Left lung (tissue), 10 donors: ENCODE data around the gene RINT1. TPM values are rescaled to one million over a fixed set of nuclear protein-coding genes. Genes with fewer than 3 reads are reported as not detected.

Source experiments
- ATAC-seq: fragments of 200-7000 bp; cut with Tn5 transposase; one replicate; pipeline ENCODE4 v1.9.1; 2020; ENCODE audit warnings: moderate library complexity
- DNase-seq, 4 donors: peaks; one replicate each; pipeline ENCODE4 v3.0.0-alpha.2; 2013 to 2020
- H3K27ac ChIP-seq, 2 donors: fragments of 200-600 bp; sonication (generic) in 1 of 2; one replicate each; pipeline versions ENCODE4 v1.5.0 to v1.8.0; 2020 to 2021
- H3K27me3 ChIP-seq, 2 donors: fragments of 200-600 bp; sonication (generic) in 1 of 2; one replicate each; pipeline versions ENCODE4 v1.5.0 to v1.8.0; 2020 to 2021
- H3K36me3 ChIP-seq, 2 donors: fragments of 200-600 bp; sonication (generic) in 1 of 2; one replicate each; pipeline versions ENCODE4 v1.5.0 to v1.8.0; 2020 to 2021
- H3K4me1 ChIP-seq, 2 donors: fragments of 200-600 bp; one replicate each; pipeline ENCODE4 v1.8.0; 2021
- H3K4me3 ChIP-seq, 2 donors: fragments of 200-600 bp; sonication (generic) in 1 of 2; one replicate each; pipeline versions ENCODE4 v1.5.0 to v1.8.0; 2020 to 2021; ENCODE audit warnings: mild to moderate bottlenecking in 1 of 2
- H3K9me3 ChIP-seq, 2 donors: fragments of 200-600 bp; sonication (generic) in 1 of 2; one replicate each; pipeline versions ENCODE4 v1.5.0 to v1.8.0; 2020 to 2021
- intact Hi-C, 2 donors: fragments of 100-400 bp; cut with DNase I; formaldehyde crosslinking; loops; one replicate each; pipeline versions ENCODE4 v1.11.2 to v1.14.2; 2022
- polyA plus RNA-seq, 6 donors: library from polyadenylated mRNA; unstranded; fragments of 120-200 nt; gene quantifications; one replicate each; pipeline ENCODE4 v1.2.1, GENCODE V29; 2013; ENCODE audit not compliant: insufficient read length in 6 of 6
- total RNA-seq, 2 donors: library from RNA; stranded (reverse); fragmentation: NEBNext Ultra II Directional; extraction: Animal tissue kit (Norgen Biotek cat#: 25700); gene quantifications; one replicate each; pipeline ENCODE4 v1.2.1, GENCODE V29; 2021
- TF ChIP-seq, protein P1 (sequence below), 2 donors: fragments of 200-600 bp; sonication (generic) in 1 of 2; IDR thresholded peaks; one replicate each; pipeline versions ENCODE4 v1.5.0 to v1.8.0; 2021; ENCODE audit warnings: antibody characterized with exemption in 2 of 2
- donor health status: DM: no; HTN: yes; CAD: no.
- donor health status: DM: no; HTN: no; CAD: no.

The RINT1 gene
- total and polyA plus RNA-seq, 8 donors, result 15.0 to 36.2 (median 30.6) TPM

DNA sequence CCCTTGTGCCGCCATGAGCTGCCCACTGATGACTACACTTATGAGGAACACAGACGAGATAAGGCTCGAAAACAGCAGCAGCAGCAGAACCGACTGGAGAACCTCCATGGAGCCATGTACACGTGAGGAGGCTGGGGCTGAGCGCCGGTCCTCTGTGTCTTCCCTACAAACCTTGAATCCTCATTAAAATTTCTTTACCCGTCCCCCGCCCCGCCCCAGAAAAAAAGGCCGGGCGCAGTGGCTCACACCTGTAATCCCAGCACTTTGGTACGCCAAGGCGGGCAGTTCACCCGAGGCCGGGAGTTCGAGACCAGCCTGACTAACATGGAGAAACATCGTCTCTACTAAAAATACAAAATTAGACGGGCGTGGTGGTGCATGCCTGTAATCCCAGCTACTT is 1.5 kb upstream of the RINT1 start:
- Histone ChIP-seq H3K9me3 (no peaks in the 10 kb centered on the region), H3K27me3 (no peaks in the 10 kb centered on the region), H3K4me3 (no peak overlapping the region), H3K4me1 (peaks cover 7 to 22% of the 10 kb centered on the region in 2 donors), H3K36me3 (no peaks in the 10 kb centered on the region), H3K27ac (no peak overlapping the region)
- intact Hi-C loops, result no loop called here
- ATAC-seq (no peak), DNase-seq (no peak)
- TF ChIP-seq, protein P1, sequence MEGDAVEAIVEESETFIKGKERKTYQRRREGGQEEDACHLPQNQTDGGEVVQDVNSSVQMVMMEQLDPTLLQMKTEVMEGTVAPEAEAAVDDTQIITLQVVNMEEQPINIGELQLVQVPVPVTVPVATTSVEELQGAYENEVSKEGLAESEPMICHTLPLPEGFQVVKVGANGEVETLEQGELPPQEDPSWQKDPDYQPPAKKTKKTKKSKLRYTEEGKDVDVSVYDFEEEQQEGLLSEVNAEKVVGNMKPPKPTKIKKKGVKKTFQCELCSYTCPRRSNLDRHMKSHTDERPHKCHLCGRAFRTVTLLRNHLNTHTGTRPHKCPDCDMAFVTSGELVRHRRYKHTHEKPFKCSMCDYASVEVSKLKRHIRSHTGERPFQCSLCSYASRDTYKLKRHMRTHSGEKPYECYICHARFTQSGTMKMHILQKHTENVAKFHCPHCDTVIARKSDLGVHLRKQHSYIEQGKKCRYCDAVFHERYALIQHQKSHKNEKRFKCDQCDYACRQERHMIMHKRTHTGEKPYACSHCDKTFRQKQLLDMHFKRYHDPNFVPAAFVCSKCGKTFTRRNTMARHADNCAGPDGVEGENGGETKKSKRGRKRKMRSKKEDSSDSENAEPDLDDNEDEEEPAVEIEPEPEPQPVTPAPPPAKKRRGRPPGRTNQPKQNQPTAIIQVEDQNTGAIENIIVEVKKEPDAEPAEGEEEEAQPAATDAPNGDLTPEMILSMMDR (IDR thresholded peaks at IDR 0.05), result no peak

DNA sequence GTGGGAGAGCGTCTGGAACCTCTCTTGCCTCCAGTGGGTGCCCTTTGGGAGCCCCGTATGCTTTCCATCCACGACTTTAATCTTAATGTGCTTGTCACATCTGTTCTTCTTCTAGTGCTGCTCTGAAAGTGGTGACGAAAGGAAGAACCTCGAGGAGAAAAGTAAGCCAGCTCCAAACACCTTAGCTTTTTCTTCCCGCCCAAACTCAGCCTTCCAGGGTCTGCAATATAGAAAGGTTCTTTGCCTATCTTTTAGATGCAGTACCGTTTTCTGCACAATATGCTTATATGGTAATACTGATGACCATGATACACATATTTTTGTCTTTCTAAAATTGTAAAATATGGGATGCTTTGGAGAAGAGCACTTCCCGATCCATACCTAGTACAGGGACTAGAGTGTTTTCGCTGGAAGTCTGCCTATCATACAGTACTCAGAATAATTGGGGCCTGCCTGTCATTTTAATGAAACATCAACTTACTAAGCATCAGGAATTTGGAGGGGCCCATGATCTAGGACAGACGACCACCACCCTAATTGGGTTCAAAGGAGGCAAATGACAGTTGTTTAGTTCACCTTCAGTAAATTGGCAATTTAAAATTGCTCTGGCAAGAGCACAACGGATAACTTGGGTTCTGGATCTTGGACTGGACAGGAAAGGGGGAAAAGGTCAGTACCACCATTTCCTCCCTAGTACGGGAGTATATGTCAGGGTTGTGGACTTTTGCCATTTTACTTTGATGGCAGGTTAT is 884 bp downstream of the RINT1 start:
- H3K4me3 ChIP-seq, result peak overlapping the region; percentile 76 to 97
- TF ChIP-seq, protein P1 (IDR thresholded peaks at IDR 0.05), result no peak
- ATAC-seq (no peak), DNase-seq (no peak)
- H3K9me3 ChIP-seq, result no peaks in the 10 kb centered on the region
- H3K4me1 ChIP-seq, result peaks cover 7 to 22% of the 10 kb centered on the region in 2 donors
- H3K27me3 ChIP-seq, result no peaks in the 10 kb centered on the region
- peak overlapping the region; percentile 69 to 90 for H3K27ac ChIP-seq
- intact Hi-C loops, result no loop called here
- H3K36me3 ChIP-seq, result peaks cover 0 to 18% of the 10 kb centered on the region in 2 donors

DNA sequence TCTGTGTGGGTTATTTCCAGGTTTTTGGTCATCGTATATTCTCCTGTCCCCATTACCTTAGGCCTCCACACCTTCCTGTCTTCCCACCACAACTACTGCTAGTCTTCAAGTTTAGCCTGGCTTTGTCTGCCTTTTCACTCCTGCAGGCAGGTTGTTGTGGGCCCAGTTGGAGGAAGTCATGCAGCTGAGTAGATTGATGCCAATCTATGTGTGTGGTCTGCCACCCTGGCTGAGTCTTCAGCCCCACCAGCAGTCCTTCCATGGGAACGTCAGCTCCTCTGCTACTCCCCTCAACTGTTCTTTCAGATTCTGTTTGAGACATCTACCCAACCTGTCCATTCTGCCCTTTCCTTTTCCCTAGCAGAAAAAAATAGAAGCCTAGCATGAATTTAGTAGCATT is 6.3 kb downstream of the RINT1 start:
- no peak overlapping the region for H3K4me3 ChIP-seq
- ATAC-seq (no peak), DNase-seq (no peak)
- H3K27me3 ChIP-seq, result no peaks in the 10 kb centered on the region
- TF ChIP-seq, protein P1 (IDR thresholded peaks at IDR 0.05), result no peak
- H3K27ac ChIP-seq, result no peak overlapping the region
- peaks cover 0 to 73% of the 10 kb centered on the region in 2 donors for H3K36me3 ChIP-seq
- intact Hi-C loops, result no loop called here
- H3K9me3 ChIP-seq, result no peaks in the 10 kb centered on the region
- peaks cover 0 to 8% of the 10 kb centered on the region in 2 donors for H3K4me1 ChIP-seq

DNA sequence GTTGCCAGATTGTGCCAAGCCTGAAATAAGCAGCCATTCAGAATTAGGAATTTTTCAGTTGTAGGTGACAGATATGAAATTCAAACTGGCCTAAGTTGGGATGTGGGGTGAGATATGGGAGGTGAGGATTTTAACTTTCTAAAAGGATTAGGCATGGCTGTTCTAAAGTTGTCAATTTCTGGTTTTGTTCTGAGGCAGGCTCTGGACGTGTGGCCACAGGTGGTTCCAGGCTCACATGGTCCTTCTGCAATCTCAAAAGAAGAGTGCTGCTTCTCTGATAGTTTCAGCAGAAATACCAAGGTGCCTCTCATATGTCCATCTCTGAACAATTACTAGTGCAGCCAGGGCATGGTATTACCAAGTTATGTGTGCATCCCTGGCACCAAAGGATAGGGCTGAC is 27.9 kb downstream of the RINT1 start:
- TF ChIP-seq, protein P1 (IDR thresholded peaks at IDR 0.05), result no peak
- Histone ChIP-seq H3K36me3 (peaks cover 1 to 91% of the 10 kb centered on the region in 2 donors), H3K4me1 (no peaks in the 10 kb centered on the region), H3K27ac (no peak overlapping the region), H3K27me3 (no peaks in the 10 kb centered on the region), H3K9me3 (no peaks in the 10 kb centered on the region), H3K4me3 (no peak overlapping the region)
- no peak for ATAC-seq
- DNase-seq, result no peak
- intact Hi-C loops, result no loop called here

DNA sequence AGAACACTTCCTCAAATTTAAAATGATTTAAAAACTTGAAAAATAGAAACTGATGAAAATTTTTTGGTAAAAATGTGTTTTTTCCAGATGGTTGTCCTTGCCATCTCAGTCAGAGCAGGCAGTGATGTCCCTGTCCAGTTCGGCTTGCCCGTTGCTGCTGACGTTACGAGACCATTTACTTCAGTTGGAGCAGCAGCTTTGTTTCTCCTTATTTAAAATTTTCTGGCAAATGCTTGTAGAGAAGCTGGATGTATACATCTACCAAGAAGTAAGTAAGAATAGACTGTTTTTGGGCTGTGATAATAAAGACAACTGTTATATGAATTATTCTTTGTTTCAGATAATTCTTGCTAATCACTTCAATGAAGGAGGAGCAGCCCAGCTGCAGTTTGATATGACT is 33.2 kb downstream of the RINT1 start:
- no peak overlapping the region for H3K4me3 ChIP-seq
- intact Hi-C loops, result no loop called here
- peaks cover 5 to 97% of the 10 kb centered on the region in 2 donors for H3K36me3 ChIP-seq
- no peaks in the 10 kb centered on the region for H3K27me3 ChIP-seq
- H3K27ac ChIP-seq, result no peak overlapping the region
- TF ChIP-seq, protein P1 (IDR thresholded peaks at IDR 0.05), result no peak
- DNase-seq, result no peak
- H3K4me1 ChIP-seq, result no peaks in the 10 kb centered on the region
- no peak for ATAC-seq
- H3K9me3 ChIP-seq, result no peaks in the 10 kb centered on the region
